ENCODE measurements around the gene EPB41L4B. TPM values are rescaled to one million over a fixed set of nuclear protein-coding genes. Genes with fewer than 3 reads are reported as not detected.

EPB41L4B gene
- total and polyA plus RNA-seq, 2 of the 4 experiments (the other 2 are of a cell fraction) = 0.36 to 0.54 TPM

GRCh38 chr9:109335929-109336328 is 15.1 kb upstream of the EPB41L4B start:
- H2AK9ac ChIP-seq (replicated peaks; ENCODE audit: low read depth, low read length, poor library complexity) = no peak overlapping the region
- H4K5ac ChIP-seq (ENCODE audit: low read depth, low read length) = no peak overlapping the region
- H3K36me3 ChIP-seq (ENCODE audit: control insufficient read depth, insufficient read depth, low read length) = no peaks in the 10 kb centered on the region
- H3K4me2 ChIP-seq (ENCODE audit: low read depth, low read length) = no peak overlapping the region
- no CpG with 5 or more reads among the region's 2 CpGs for WGBS, 2 experiments (ENCODE audit: extremely low coverage in 2 of 2, insufficient read length in 1 of 2)
- dilution Hi-C loops (cut with HindIII; ENCODE audit: low sequenced_read_pairs, unreplicated experiment) (no loop called here), intact Hi-C loops (cut with micrococcal nuclease) (no loop called here), in situ Hi-C loops (cut with MboI; ENCODE audit: low sequenced_read_pairs) (no loop called here)
- H3K14ac ChIP-seq (replicated peaks; ENCODE audit: low read depth, low read length) = no peak overlapping the region
- H3K18ac ChIP-seq (ENCODE audit: low read depth, low read length) = no peak overlapping the region
- no peak overlapping the region for H2BK20ac ChIP-seq (ENCODE audit: low read depth, low read length)
- no peak overlapping the region for H2AK5ac ChIP-seq (ENCODE audit: low read depth, low read length)
- no peaks in the 10 kb centered on the region for H3K9me3 ChIP-seq (ENCODE audit: control insufficient read depth, insufficient read depth, low read length)
- ChIA-PET CTCF (no interaction called here), POLR2A (ENCODE audit: unreplicated experiment) (no interaction called here)
- H2BK5ac ChIP-seq (ENCODE audit: low read depth, low read length, poor library complexity, severe bottlenecking) = no peak overlapping the region
- no peaks in the 10 kb centered on the region for H3K9me1 ChIP-seq (ENCODE audit: insufficient read depth, low read length)
- no peak overlapping the region for H2BK15ac ChIP-seq (ENCODE audit: low read depth, low read length)
- H3K27ac ChIP-seq (ENCODE audit: insufficient read depth, low read length) = no peak overlapping the region
- H3K4ac ChIP-seq (ENCODE audit: low read depth, low read length) = no peak overlapping the region
- H3K56ac ChIP-seq (ENCODE audit: extremely low read depth, insufficient read depth, low read length) = no peak overlapping the region
- H3K79me1 ChIP-seq (ENCODE audit: low read depth in 1 of 2, low read length in 2 of 2) = no peaks in the 10 kb centered on the region
- DNase-seq (no peak), ATAC-seq (ENCODE audit: low read depth) (no peak)
- peaks cover 8% of the 10 kb centered on the region for H3K27me3 ChIP-seq (ENCODE audit: control insufficient read depth, insufficient read depth, low read length)
- H4K91ac ChIP-seq (ENCODE audit: insufficient read depth, low read depth, low read length) = no peak overlapping the region
- H3K4me3 ChIP-seq (ENCODE audit: insufficient read depth, low read depth, low read length) = no peak overlapping the region
- no peak overlapping the region for H4K8ac ChIP-seq (ENCODE audit: low read depth in 2 of 2, low read length in 2 of 2)
- H4K20me1 ChIP-seq (ENCODE audit: insufficient read depth, low read length) = no peaks in the 10 kb centered on the region
- no peak overlapping the region for H2BK120ac ChIP-seq (ENCODE audit: low read depth, low read length)
- TF ChIP-seq BHLHE40 (IDR thresholded peaks at IDR 0.05; ENCODE audit: low read depth, low read length) (no peak), CHD1 (IDR thresholded peaks at IDR 0.05; ENCODE audit: low read depth, low read length) (no peak), RCOR1 (IDR thresholded peaks at IDR 0.05; ENCODE audit: insufficient replicate concordance, low read length) (no peak), MXI1 (IDR thresholded peaks at IDR 0.05; ENCODE audit: borderline replicate concordance, low read depth, low read length) (no peak), POLR2A (IDR thresholded peaks at IDR 0.05; ENCODE audit: low read depth, low read length) (no peak), NFE2L2 (IDR thresholded peaks at IDR 0.05; ENCODE audit: low read depth, low read length) (no peak), MAFK (IDR thresholded peaks at IDR 0.05; ENCODE audit: low read depth, low read length) (no peak), RAD21 (IDR thresholded peaks at IDR 0.05; ENCODE audit: low read length) (no peak), MAZ (IDR thresholded peaks at IDR 0.05; ENCODE audit: borderline replicate concordance, low read depth, low read length) (no peak), USF2 (IDR thresholded peaks at IDR 0.05; ENCODE audit: low read depth, low read length) (no peak), RFX5 (IDR thresholded peaks at IDR 0.05; ENCODE audit: low read depth, low read length) (no peak), FOS (IDR thresholded peaks at IDR 0.05; ENCODE audit: low read depth, low read length) (no peak), ELK1 (IDR thresholded peaks at IDR 0.05; ENCODE audit: borderline replicate concordance, low read depth, low read length) (no peak)
- BruUV-seq (replicated peaks) = no TSS peak
- H3K9ac ChIP-seq (ENCODE audit: low read depth, low read length) = no peak overlapping the region
- H3K4me1 ChIP-seq (ENCODE audit: control insufficient read depth, insufficient read depth, low read length) = no peaks in the 10 kb centered on the region
- no peak overlapping the region for H2AFZ ChIP-seq (replicated peaks; ENCODE audit: low read length, poor library complexity)
- H3K23ac ChIP-seq (ENCODE audit: low read depth, low read length) = no peak overlapping the region

Measured in IMR-90 (cell line).